PFSK-1 (cell line): ENCODE measurements around the gene RRM2.

Experiments
- POLR2AphosphoS5 ChIP-seq: IDR thresholded peaks from 2 replicates; pipeline ENCODE4 v1.6.1; 2012; ENCODE audit warnings: low read depth, mild to moderate bottlenecking, control low read depth, low read length, moderate library complexity
- TAF1 ChIP-seq: IDR thresholded peaks from 2 replicates; pipeline ENCODE4 v1.6.1; 2012; ENCODE audit warnings: low read length, control low read depth, borderline replicate concordance; ENCODE audit not compliant: insufficient read depth

GRCh38 chr2:10083692-10084211 is 38.8 kb upstream of the RRM2 start:
- TF ChIP-seq TAF1 (no peak), POLR2AphosphoS5 (no peak)
